ENCODE data around the gene PHGDH.
"Not testable (repeated sequence)": the region's sequence is repeated elsewhere in the genome, so short reads cannot be mapped to it uniquely, and the experiment has no call there.

The PHGDH gene

GRCh38 chr1:119700326-119700725 lies 11.4 kb upstream of the PHGDH start:
- DNase-seq, result no peak

GRCh38 chr1:119701659-119702058 lies 10.1 kb upstream of the PHGDH start:
- DNase-seq, result no peak

GRCh38 chr1:119702384-119702783 lies 9.3 kb upstream of the PHGDH start:
- no peak for DNase-seq

- no peak for DNase-seq
Measured at GRCh38 chr1:119703666-119704450, 7.9 kb upstream of the PHGDH start.

- DNase-seq, result not testable (repeated sequence)
Measured at GRCh38 chr1:119706599-119706998, 5.1 kb upstream of the PHGDH start.

GRCh38 chr1:119711356-119711803 lies 354 bp upstream of the PHGDH start:
- DNase-seq, result not testable (repeated sequence)

- peak; percentile 45 to 67 for DNase-seq
Measured at GRCh38 chr1:119712342-119713038, 756 bp downstream of the PHGDH start.

- no peak for DNase-seq
Measured at GRCh38 chr1:119713039-119713748, 1.5 kb downstream of the PHGDH start.

GRCh38 chr1:119713749-119714456 lies 2.2 kb downstream of the PHGDH start:
- no peak for DNase-seq

GRCh38 chr1:119714583-119714982 lies 2.8 kb downstream of the PHGDH start:
- DNase-seq, result no peak

- no peak for DNase-seq
Measured at GRCh38 chr1:119715542-119715941, 3.8 kb downstream of the PHGDH start.

- no peak for DNase-seq
Measured at GRCh38 chr1:119718409-119718808, 6.7 kb downstream of the PHGDH start.

GRCh38 chr1:119718972-119719371 lies 7.2 kb downstream of the PHGDH start:
- DNase-seq, result no peak

- DNase-seq, result no peak
Measured at GRCh38 chr1:119720866-119721440, 9.2 kb downstream of the PHGDH start.

- DNase-seq, result no peak
Measured at GRCh38 chr1:119721896-119722295, 10.2 kb downstream of the PHGDH start.

GRCh38 chr1:119724611-119725218 lies 13.0 kb downstream of the PHGDH start:
- DNase-seq, result no peak

- no peak for DNase-seq
Measured at GRCh38 chr1:119725626-119726025, 13.9 kb downstream of the PHGDH start.

- no peak for DNase-seq
Measured at GRCh38 chr1:119727991-119728390, 16.3 kb downstream of the PHGDH start.

- DNase-seq, result no peak
Measured at GRCh38 chr1:119729044-119729443, 17.3 kb downstream of the PHGDH start.

- DNase-seq, result no peak
Measured at GRCh38 chr1:119731060-119731459, 19.3 kb downstream of the PHGDH start.

GRCh38 chr1:119731741-119732430 lies 20.2 kb downstream of the PHGDH start:
- no peak for DNase-seq
